SW 1271 (cell line): Measurements from ENCODE around the gene SRC.

Experiments
- DNase-seq, 2 experiments: peaks; one replicate each; lab custom pipeline; 2025; lab: John Stamatoyannopoulos, UW

Gene SRC

GRCh38 chr20:37315021-37315451, 30.9 kb upstream of the SRC start:
- no peak for DNase-seq

DNA sequence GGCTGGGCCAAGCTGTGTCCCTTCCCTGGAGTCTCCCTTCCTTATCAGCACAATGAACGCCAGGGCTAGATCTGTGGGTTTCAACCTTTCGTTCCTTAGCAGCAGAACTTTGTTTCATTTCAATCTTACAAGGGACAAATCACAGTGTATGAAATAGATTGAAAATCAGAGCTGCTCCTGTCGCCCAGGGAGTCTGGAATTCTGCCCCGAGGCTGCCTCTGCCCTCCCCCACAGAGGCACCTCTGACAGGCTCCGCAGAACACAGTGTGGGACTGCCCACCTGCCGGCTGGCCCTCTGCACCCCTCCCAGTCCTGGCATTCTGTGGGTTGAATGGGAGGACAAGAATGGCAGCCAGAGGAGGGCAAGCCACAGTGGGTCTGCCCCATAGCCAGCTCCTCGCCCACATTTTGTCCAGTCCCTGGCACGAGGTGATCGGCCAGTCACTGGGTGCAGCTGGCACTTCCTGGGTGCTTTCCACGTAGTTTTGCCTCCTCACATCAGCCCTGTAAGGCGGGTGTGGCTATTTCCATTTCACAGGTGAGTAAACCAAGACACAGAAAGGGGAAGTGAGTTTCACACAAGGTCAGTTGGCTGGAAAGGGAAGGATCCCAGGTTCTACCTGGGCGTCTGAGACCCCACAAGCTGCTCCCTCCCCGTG, 30.4 kb upstream of the SRC start:
- no peak for DNase-seq

DNA sequence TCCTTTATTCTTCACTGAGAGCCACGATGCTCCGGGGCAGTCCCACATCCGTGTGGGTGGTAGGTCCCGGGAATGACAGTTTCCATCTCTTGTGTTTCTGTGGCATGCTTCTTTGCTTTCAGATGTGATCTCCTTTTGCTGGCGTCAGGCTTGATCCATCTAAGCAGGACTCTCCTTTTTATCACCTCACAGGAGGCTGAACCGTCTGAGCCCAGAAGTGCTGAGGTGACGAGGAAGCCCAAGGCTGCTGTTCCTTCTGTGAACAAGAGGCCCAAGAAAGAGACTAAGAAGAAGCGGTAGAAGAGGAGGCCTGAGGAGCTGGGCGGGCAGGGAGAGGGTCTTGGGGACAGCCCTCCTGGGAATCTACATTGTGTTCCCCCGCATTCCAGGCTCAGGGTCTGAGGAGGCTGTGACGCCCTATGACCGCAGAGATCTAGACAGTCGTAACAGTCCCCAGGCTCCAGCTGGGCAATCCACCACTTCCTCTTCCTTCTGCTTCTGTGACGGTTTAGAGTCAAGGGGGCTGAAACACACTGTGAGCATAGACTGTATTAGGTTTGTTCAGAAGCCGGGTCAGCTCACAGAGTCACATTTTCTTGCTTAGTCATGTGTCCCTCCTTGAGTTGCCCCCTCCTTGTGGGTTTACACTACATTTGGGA, 29.7 kb upstream of the SRC start:
- no peak for DNase-seq

DNA sequence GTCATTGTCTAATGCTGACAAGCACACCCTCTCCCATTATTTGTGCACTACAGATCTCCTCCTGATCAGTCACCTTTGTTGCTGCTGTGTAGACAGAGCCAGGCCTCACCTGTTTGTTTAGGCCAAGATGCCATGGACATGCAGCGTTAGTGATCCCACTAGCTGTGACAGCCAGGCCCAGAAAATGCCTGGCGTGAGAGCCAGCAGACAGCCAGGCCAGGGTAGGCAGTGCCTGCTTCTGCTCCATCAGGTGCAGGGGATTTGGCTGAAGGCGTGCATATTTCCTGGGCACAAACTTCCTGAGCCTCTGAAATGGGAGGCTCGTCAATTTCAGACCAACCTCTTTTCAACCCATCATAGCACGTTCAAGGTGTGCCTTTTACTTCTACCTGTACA, 29.2 kb upstream of the SRC start:
- DNase-seq: no peak

DNA sequence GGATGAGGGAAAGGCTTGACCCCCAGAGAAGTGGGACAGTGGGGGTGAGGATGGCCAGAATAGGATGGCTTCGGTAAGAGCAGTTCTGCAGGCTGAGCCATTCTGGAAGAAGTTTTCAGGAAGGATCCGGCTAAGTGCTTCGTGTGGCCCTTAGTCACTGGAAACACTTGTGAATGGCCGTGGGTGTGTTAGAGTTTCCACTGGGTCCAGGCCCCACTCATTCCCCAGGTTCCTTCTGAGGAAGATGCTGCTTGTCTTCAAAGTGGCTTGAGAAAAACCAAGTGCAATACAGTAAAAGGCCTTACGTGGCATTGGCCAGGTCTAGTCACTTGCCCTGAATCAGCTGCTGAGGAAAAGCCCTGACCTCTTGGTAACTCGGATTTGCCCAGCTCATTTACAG, 28.6 kb upstream of the SRC start:
- no peak for DNase-seq

- no peak for DNase-seq
Observed at GRCh38 chr20:37317994-37318640, 27.8 kb upstream of the SRC start.

DNA sequence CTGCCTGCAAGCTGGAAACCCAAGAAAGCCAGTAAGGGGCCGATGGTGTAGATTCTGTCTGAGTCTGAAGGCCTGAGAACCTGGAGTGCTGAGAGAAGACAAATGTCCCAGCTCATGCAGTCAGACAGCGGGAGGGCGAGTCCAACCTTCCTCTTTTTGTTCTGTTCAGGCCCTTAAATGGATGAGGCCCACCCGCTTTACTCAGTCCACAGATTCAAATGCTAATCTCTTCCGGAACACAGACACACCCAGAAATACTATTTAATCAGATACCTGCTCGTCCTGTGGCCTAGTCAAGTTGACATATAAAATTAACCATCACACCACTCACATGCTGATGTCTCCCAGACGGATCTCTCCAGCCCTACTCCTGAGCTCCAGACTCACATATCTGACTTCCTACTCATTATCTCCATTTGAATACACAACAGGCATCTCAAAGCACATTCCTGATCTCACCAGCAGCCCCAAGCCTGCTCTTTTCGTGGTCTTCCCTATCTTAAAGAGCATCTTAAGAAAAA, 26.7 kb upstream of the SRC start:
- DNase-seq: no peak

GRCh38 chr20:37323985-37324384, 22.0 kb upstream of the SRC start:
- no peak for DNase-seq

GRCh38 chr20:37325206-37325605, 20.7 kb upstream of the SRC start:
- no peak for DNase-seq

DNA sequence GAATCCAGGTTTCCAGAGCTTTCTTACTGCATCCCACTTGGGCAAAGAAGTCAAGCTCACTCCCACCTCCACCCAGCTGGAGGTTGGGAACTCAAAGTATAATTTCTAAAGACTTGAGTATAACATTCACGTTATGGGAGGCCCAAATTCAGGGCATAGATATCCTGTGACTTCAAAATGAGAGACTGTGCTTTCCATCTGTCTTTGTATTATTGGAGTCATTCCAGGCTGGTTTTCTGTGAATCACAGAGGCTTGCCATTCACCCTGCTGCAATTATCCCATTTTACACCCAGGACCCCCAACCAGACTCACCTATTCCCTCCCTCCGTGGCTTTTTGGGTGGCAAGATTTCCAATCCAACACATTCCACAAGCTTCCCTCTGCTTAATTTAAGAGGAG, 19.3 kb upstream of the SRC start:
- DNase-seq: no peak

DNA sequence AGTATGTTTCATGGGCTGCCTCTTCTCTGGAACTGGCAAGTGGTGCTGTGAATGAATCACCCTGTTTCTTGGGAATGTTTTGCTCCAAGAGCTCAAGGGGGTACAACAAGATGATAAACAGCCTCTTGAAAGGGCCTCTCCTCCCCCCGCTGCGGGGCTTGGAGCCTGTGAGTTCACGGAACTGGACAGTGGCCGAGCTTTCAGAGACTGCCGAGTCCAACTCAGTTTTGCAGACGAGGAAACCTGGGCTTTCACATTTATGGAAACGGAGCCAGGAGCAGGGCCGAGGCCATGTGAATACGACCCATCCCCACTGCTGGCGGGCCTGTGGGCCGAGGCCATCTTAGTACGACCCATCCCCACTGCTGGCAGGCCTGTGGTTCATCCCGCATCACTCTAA, 18.2 kb upstream of the SRC start:
- DNase-seq: no peak

GRCh38 chr20:37328149-37328945, 17.6 kb upstream of the SRC start:
- DNase-seq: no peak

DNA sequence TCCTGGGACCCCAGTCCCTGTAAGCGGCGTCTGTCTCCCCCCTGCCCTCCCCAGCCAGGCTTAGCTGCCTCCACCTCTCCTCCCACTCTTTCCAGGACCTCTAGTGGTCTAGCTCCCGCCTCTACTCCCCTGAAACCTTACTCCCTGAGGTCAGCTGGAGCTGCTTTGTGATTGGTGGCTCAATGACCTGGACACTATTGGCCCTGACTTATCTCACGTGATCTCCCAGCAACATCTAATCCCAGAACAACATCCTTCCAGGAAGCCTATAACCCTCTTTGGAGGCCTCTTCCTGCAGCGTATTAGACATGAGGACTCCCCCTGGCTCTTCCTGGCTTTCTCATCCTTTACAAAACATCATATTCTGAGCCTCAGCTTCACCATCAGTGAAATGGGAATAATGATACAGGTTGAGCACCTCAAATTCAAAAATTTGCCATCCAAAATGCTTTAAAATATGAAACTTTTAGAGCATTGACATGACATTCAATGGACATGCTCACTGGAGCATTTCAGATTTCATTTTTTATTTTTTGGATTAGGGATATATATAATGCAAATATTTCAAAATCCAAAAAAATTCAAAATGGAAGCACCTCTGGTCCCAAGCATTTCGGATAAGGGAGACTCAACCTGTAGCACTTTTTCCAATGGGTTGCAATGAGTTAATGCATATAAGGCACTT, 16.3 kb upstream of the SRC start:
- DNase-seq: peak in 1 of 2 experiments; percentile 18

GRCh38 chr20:37330316-37330715, 15.6 kb upstream of the SRC start:
- DNase-seq: no peak

DNA sequence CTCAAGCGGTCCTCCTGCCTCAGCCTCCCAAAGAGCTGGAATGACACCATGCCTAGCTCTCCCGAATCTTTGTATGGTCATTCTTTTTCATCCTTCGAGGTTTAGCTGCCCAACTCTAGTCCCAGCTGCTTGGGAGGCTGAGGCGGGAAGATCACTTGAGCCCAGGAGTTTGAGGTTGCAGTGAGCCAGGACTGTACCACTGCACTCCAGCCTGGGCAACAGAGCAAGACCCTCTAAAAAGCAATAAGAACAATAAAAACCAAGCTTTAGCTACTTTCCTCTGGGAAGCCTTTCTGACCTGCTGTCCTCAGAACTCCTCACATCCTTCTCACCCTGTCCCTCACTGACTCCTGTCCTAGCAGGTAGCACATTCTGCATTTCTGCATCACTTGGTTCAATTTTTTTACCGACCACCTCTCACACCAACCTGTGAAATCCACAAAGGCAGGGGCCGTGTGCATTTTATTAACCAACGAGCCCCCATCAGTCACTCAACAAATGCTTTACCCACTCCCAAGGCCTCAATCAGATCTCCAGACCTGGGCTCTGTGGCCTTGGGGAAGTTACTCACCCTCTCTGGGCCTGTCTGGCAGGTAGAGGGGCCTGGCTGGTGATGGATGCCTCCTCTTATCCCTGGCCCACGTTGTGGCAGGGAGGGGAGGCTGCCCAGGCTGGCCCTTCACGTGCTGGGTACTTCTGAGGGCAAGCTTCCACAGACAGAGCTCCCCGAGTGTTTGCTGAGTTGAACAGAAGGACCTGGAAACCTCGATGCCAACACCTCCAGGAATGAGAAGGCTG, 14.7 kb upstream of the SRC start:
- DNase-seq: no peak

- no peak for DNase-seq
Observed at GRCh38 chr20:37333130-37333847, 12.7 kb upstream of the SRC start.

- DNase-seq: no peak
Observed at GRCh38 chr20:37333848-37334318, 12.1 kb upstream of the SRC start.

- no peak for DNase-seq
Observed at GRCh38 chr20:37334450-37334849, 11.5 kb upstream of the SRC start.

- no peak for DNase-seq
Observed at GRCh38 chr20:37335642-37336368, 10.1 kb upstream of the SRC start.
